ENCODE results near the gene CABLES2.
"Not testable (repeated sequence)": the region's sequence is repeated elsewhere in the genome, so short reads cannot be mapped to it uniquely, and the experiment has no call there.

CABLES2 gene

GRCh38 chr20:62387933-62388635 lies 19.0 kb downstream of the CABLES2 start:
- DNase-seq: no peak

GRCh38 chr20:62387219-62387913 lies 19.7 kb downstream of the CABLES2 start:
- no peak for DNase-seq

GRCh38 chr20:62386383-62387218 lies 20.5 kb downstream of the CABLES2 start, which contains the start of gene RPS21:
Gene RPS21, plus strand, starts transcription at chr20:62387103. Its CDS starts 236 bp downstream, at chr20:62387339.
- peak; percentile 91 to 94 for DNase-seq

- DNase-seq: peak; percentile 80 to 85
These were observed 24.5 kb downstream of the CABLES2 start for GRCh38 chr20:62382306-62383198.

- DNase-seq: no peak
These were observed 25.2 kb downstream of the CABLES2 start for GRCh38 chr20:62381842-62382241.

- no peak for DNase-seq
These were observed 25.8 kb downstream of the CABLES2 start for GRCh38 chr20:62381202-62381797.

- DNase-seq: no peak
These were observed 28.9 kb downstream of the CABLES2 start for GRCh38 chr20:62378215-62378614.

- peak in 1 of 2 experiments; percentile 46 for DNase-seq
These were observed 29.4 kb downstream of the CABLES2 start for GRCh38 chr20:62377615-62378178.

GRCh38 chr20:62377064-62377461 lies 30.0 kb downstream of the CABLES2 start:
- no peak for DNase-seq

- DNase-seq: no peak
These were observed 30.7 kb downstream of the CABLES2 start for GRCh38 chr20:62376112-62377063.

GRCh38 chr20:62374331-62375152 lies 32.5 kb downstream of the CABLES2 start:
- DNase-seq: no peak

- not testable (repeated sequence) for DNase-seq
These were observed 33.4 kb downstream of the CABLES2 start for GRCh38 chr20:62373631-62374179.

GRCh38 chr20:62372042-62372993 lies 34.8 kb downstream of the CABLES2 start:
- DNase-seq: no peak

- DNase-seq: no peak
These were observed 35.5 kb downstream of the CABLES2 start for GRCh38 chr20:62371588-62372041.

GRCh38 chr20:62370807-62371587 lies 36.1 kb downstream of the CABLES2 start:
- DNase-seq: no peak

- no peak for DNase-seq
These were observed 36.8 kb downstream of the CABLES2 start for GRCh38 chr20:62370115-62370806.

GRCh38 chr20:62369815-62370114 lies 37.3 kb downstream of the CABLES2 start:
- no peak for DNase-seq

Measured in NCI-H2081 (cell line).